Measurements from ENCODE around the gene ACOT11. TPM values are rescaled to one million over a fixed set of nuclear protein-coding genes. Genes with fewer than 3 reads are reported as not detected.

ACOT11 gene
- total RNA-seq, 1 donor from 2014 or later, result 2.0 TPM

- intact Hi-C loops (cut with micrococcal nuclease), result no loop called here
Observed at GRCh38 chr1:54585181-54586066, 37.4 kb downstream of the ACOT11 start.

DNA sequence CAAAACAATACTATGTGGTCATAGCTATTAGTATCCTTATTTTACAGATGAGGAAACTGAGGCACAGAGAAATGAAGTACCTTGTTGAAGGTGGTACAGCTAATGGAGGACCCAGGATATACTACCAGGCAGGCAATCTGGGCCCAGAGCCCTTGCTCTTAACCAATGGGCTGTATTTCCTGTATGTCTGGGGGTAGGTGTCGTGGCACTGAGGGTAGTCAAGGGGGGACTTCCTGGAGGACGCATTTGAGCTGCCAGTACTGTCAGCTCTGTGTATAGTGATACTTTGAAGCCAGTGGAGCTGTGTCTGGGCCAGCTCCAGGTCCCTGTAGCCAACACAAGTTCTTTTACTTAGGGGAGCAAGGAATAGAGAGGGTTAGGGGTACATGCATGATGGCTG lies 40.3 kb downstream of the ACOT11 start:
- intact Hi-C loops (cut with micrococcal nuclease), result no loop called here

DNA sequence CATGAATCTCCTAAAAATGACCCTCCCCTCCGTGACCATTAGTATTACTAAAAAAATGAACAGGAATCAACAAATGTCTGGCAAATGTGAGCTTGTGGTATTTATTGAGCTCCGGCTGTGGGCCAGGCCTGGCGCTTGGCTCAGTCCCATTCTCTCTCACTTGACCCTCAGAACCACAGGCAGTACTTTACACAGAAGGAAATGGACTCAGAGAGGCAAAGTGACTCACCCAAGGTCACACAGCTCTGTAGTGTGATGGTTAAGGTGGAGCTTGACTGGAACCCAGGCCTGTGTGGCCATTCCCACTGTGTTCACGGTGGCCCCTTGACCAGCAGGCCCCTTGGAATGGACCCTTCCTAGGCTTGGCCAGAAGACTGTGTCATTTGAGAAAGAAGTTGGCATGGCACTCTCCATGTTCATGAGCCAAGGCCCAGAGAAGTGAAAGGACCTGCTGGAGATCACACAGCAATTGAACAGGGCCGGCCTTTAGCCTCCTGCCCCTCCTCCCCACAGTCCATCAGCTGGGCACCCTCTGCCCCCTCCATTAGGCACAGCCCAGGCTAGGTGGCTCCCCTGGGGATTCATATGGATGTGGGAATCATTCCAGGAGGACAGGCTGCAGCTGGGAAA lies 43.2 kb downstream of the ACOT11 start:
- intact Hi-C loops (cut with micrococcal nuclease), result no loop called here

GRCh38 chr1:54593571-54594160 lies 45.6 kb downstream of the ACOT11 start:
- intact Hi-C loops (cut with micrococcal nuclease), result no loop called here

GRCh38 chr1:54594463-54594862 lies 46.4 kb downstream of the ACOT11 start:
- intact Hi-C loops (cut with micrococcal nuclease), result no loop called here

GRCh38 chr1:54595956-54596498 lies 48.0 kb downstream of the ACOT11 start:
- intact Hi-C loops (cut with micrococcal nuclease), result no loop called here

DNA sequence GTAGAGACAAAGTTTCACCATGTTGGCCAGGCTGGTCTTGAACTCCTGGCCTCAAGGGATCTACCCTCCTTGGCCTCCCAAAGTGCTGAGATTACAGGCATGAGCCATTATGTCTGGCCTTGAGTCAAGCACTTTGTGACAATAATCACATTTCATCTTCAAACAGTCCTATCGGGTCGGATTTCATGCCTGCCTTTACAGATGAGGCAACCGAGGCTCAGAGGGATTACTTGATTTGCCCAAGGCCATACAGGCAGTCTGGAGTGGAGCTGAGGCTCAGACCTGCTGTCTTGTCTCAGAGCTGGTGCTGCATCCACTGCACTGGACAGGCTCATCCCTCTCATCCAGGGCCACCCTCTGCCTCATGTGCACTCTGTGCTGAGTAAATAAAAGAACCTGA lies 48.7 kb downstream of the ACOT11 start:
- intact Hi-C loops (cut with micrococcal nuclease), result no loop called here

DNA sequence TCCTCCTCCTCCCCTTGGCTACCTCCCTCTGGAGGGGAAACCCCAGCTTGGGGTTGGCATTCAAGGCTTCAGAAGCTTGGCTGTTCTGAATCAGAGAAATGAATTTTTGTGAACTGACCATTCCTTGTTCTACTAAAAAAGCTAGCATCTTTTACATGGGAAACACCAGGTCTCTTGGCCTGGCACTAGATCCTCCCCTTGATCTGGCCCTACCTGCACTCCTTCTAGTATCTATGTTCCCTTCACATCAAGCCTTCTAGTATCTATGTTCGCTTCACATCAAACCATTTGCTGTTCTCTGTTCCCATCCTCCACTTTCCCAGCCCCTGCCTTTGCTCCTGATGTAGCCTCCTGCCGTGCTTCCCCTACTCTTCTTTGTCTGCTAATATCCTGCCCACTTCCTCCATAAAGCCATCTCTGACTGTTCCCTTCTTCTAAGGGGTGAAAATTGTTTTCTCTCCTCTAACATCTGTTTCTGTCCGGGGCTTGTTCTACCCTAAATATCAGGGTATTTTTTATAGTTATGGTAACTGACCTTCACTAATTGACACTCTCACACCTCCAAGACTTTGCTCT lies 49.5 kb downstream of the ACOT11 start:
- intact Hi-C loops (cut with micrococcal nuclease), result no loop called here

DNA sequence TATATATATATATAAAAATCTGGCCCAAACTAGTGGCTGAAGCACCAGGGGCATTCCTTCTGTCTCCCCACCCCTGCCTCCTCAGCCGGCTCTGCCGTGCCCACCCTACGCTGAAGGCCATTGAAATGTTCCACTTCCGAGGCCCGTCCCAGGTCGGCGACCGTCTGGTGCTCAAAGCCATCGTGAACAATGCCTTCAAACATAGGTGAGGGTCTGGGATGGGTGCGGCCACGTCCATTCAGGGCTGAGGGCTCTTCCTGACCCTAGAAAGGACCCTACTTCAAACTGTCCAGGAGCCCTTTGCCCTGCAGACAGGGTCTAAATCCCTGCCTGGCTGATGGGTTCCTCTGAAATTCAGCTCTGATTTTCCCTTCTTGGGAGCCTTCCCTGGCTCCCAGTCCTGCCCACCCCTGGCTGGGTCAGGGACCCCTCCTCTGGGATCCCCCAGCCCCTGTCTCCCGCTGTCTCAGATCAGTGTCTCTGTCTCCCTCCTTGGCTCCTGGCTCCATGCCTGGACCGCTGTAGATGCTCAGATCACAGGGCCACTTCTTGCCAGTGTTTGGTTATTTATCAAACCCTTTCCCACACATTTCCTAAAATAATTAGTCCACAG lies 51.3 kb downstream of the ACOT11 start:
- intact Hi-C loops (cut with micrococcal nuclease), result no loop called here

DNA sequence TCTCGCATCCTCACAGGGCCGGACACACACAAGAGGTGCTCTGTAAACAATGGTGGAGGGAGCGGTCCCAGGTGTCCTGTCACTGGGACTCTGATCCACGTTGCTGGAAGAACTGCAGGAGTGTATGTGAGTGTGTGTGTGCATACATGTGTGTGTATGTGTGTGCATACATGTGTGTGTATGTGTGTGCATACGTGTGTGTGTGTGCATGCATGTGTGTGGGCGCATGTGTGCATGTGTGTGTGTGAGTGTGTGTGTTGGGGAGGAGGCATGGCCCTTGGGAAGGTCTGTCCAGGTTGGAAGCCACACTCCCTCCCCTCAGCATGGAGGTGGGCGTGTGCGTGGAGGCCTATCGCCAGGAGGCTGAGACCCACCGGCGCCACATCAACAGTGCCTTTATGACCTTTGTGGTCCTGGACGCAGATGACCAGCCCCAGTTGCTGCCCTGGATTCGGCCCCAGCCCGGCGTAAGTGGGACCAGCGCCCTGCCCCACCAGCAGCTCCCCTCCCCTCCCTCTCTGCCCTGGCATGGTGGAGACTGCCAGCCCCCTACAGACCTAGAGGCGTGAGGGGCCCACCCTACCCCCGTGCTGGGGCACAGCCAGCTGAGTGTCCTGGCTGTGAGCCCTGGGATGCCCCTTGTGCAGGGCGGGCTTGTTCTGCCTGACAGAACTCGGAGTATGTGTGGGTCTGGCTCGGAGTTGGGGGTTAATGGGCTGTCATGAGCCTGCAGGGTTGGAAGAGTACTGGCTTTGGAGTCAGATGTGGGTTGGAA lies 53.1 kb downstream of the ACOT11 start:
- intact Hi-C loops (cut with micrococcal nuclease), result no loop called here

DNA sequence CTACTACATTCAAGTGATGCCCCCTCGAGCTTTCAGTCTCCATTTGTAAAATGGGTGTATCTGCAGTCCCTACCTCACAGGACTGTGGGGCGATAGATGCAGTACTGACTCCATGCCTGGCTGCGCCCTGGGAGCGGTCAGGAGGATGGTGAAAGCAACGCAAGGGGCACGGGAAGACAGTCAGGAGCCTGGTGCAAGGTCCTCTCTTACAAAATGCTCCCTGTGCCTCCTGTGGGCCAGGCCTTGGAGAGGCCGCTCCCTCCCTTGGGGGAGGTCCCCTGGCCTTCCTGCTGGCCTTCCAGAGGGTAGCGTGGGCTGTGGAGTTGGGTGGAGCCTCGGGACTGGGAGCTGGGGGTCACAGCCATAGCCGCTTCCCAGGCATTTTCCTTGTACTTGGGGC lies 53.7 kb downstream of the ACOT11 start:
- intact Hi-C loops (cut with micrococcal nuclease), result no loop called here

DNA sequence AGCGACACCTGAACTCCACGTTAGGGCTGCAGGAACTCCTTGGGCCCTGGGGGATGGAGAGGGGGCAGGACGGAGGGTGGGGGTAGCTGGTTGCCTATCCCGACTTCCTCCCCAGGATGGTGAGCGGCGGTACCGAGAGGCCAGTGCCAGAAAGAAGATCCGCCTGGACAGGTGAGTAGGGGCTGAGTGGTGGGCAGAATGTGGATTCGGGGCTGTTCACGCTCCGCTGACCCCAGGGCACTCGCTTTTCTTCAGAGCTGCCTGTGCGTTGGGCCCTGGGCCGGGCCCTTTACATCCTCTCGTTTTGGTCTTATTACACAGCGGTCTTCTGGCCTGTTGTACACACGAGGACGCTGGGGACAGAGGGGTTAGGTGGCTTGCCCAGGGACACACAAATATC lies 54.5 kb downstream of the ACOT11 start:
- intact Hi-C loops (cut with micrococcal nuclease), result no loop called here

GRCh38 chr1:54603241-54603640 lies 55.2 kb downstream of the ACOT11 start:
- intact Hi-C loops (cut with micrococcal nuclease), result no loop called here

GRCh38 chr1:54604051-54604450 lies 56.0 kb downstream of the ACOT11 start:
- intact Hi-C loops (cut with micrococcal nuclease), result no loop called here

- intact Hi-C loops (cut with micrococcal nuclease), result no loop called here
Observed at GRCh38 chr1:54604572-54605370, 56.7 kb downstream of the ACOT11 start.

- intact Hi-C loops (cut with micrococcal nuclease), result no loop called here
Observed at GRCh38 chr1:54606096-54606989, 58.3 kb downstream of the ACOT11 start.

GRCh38 chr1:54606990-54607325 lies 58.9 kb downstream of the ACOT11 start:
- intact Hi-C loops (cut with micrococcal nuclease), result no loop called here

- intact Hi-C loops (cut with micrococcal nuclease), result no loop called here
Observed at GRCh38 chr1:54607821-54608565, 60.0 kb downstream of the ACOT11 start.

Measured in T-helper 2 cell treated with Interferon-gamma antibody and Interleukin-4, amounts not matched to agents 100 ng/mL and 5 ng/mL, for 36 hours (primary cell).